SH-SY5Y (cell line): Measurements from ENCODE around the gene AP3S1.

Experiments used
- GATA2 ChIP-seq: IDR thresholded peaks from 2 replicates; pipeline ENCODE4 v1.6.1; 2011; ENCODE audit warnings: mild to moderate bottlenecking, low read depth, low read length
- GATA3 ChIP-seq: IDR thresholded peaks from 2 replicates; pipeline ENCODE4 v1.6.1; 2011; ENCODE audit warnings: low read depth, mild to moderate bottlenecking, low read length, moderate library complexity

DNA sequence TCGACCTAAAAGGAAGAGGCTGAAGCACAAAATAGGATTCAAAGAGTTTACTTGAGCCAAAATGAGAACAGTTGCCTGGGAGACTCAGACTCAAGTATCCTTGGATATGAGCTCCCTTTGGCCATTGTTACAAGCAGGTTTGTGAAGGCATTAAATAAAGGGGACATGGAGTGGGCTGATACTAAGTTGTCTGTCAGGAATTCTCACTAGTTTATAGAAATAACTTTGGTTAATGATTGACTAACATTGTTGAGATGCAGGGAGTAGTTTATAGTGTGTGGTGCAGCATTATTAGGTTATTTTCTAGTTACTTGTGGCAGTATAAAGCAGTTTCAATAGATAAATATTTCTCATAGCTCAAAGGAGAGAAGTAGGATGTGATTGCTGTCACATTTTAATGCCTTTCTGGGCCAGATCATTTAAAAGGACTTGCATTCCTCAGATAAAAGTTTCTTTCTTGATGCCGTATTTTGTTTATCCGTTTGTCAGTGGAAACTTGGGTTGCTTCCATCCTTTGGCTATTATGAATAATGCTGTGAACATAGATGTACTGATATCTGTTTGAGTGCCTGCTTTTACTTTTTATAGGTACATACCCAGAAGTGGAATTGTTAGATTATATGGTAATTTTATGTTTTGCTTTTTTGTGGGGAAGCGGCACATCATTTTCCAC lies 9.1 kb downstream of the AP3S1 start:
- TF ChIP-seq GATA2 (no peak), GATA3 (no peak)
